DOHH2 (cell line): Measurements from ENCODE around the gene DNAJC24.
"Not testable (repeated sequence)": the region's sequence is repeated elsewhere in the genome, so short reads cannot be mapped to it uniquely, and the experiment has no call there.

Experiments
- H3F3A ChIP-seq: fragments of 200-600 bp; sonication (generic), shearing (Covaris generic); 2 replicates; pipeline ENCODE4 v1.6.0; 2016; ENCODE audit warnings: antibody characterized with exemption, mild to moderate bottlenecking; ENCODE audit not compliant: control insufficient read depth, insufficient read depth
- H3K27ac ChIP-seq: fragments of 200-600 bp; sonication (generic); 2 replicates; pipeline ENCODE4 v1.5.1; 2014; ENCODE audit warnings: low read depth, mild to moderate bottlenecking, low read length, moderate library complexity
- H3K27me3 ChIP-seq: fragments of 200-600 bp; sonication (generic); 2 replicates; pipeline ENCODE4 v1.6.1; 2014; ENCODE audit warnings: mild to moderate bottlenecking, low read length, mixed read lengths; ENCODE audit not compliant: control insufficient read depth
- H3K36me3 ChIP-seq: fragments of 200-600 bp; sonication (generic); 2 replicates; pipeline ENCODE4 v1.6.1; 2014; ENCODE audit warnings: mild to moderate bottlenecking, low read length, moderate library complexity, mixed read lengths; ENCODE audit not compliant: control insufficient read depth
- H3K4me1 ChIP-seq: fragments of 200-600 bp; sonication (generic); 2 replicates; pipeline ENCODE4 v1.6.1; 2014; ENCODE audit warnings: mild to moderate bottlenecking, low read length, mixed read lengths; ENCODE audit not compliant: control insufficient read depth
- H3K4me2 ChIP-seq: fragments of 200-600 bp; sonication (generic); 2 replicates; pipeline ENCODE4 v1.6.0; 2014; ENCODE audit warnings: mild to moderate bottlenecking, low read length, moderate library complexity
- H3K4me3 ChIP-seq: fragments of 200-600 bp; sonication (generic); 2 replicates; pipeline ENCODE4 v1.5.1; 2014; ENCODE audit warnings: mild to moderate bottlenecking, low read length, mixed read lengths
- H3K79me2 ChIP-seq: fragments of 200-600 bp; sonication (generic); 2 replicates; pipeline ENCODE4 v1.6.1; 2014; ENCODE audit warnings: mild to moderate bottlenecking, low read length, mixed read lengths; ENCODE audit not compliant: control insufficient read depth
- H3K9me2 ChIP-seq: fragments of 200-600 bp; sonication (generic); replicated peaks from 2 replicates; pipeline ENCODE4 v1.6.1; 2014; ENCODE audit warnings: mild to moderate bottlenecking, low read length, mixed read lengths; ENCODE audit not compliant: control insufficient read depth
- H3K9me3 ChIP-seq: fragments of 200-600 bp; sonication (generic); 2 replicates; pipeline ENCODE4 v1.6.1; 2014; ENCODE audit warnings: antibody characterized with exemption, low read length, mixed read lengths; ENCODE audit not compliant: control insufficient read depth, insufficient read depth
- H4K20me1 ChIP-seq: fragments of 200-600 bp; sonication (generic); 2 replicates; pipeline ENCODE4 v1.6.0; 2014; ENCODE audit warnings: low read depth, mild to moderate bottlenecking, antibody characterized with exemption, low read length, moderate library complexity; ENCODE audit not compliant: control insufficient read depth, insufficient read depth
- CTCF ChIP-seq: fragments of 200-600 bp; sonication (generic); IDR thresholded peaks from one replicate; pipeline ENCODE4 v1.5.1; 2014; ENCODE audit warnings: antibody characterized with exemption, mild to moderate bottlenecking, low read depth, low read length; ENCODE audit not compliant: poor library complexity, severe bottlenecking
- EZH2phosphoT487 ChIP-seq: fragments of 200-600 bp; sonication (generic); IDR thresholded peaks from 2 replicates; pipeline ENCODE4 v1.6.1; 2017; ENCODE audit warnings: borderline replicate concordance, mild to moderate bottlenecking, antibody characterized with exemption, low read length, moderate library complexity, mixed read lengths

DNAJC24 gene

DNA sequence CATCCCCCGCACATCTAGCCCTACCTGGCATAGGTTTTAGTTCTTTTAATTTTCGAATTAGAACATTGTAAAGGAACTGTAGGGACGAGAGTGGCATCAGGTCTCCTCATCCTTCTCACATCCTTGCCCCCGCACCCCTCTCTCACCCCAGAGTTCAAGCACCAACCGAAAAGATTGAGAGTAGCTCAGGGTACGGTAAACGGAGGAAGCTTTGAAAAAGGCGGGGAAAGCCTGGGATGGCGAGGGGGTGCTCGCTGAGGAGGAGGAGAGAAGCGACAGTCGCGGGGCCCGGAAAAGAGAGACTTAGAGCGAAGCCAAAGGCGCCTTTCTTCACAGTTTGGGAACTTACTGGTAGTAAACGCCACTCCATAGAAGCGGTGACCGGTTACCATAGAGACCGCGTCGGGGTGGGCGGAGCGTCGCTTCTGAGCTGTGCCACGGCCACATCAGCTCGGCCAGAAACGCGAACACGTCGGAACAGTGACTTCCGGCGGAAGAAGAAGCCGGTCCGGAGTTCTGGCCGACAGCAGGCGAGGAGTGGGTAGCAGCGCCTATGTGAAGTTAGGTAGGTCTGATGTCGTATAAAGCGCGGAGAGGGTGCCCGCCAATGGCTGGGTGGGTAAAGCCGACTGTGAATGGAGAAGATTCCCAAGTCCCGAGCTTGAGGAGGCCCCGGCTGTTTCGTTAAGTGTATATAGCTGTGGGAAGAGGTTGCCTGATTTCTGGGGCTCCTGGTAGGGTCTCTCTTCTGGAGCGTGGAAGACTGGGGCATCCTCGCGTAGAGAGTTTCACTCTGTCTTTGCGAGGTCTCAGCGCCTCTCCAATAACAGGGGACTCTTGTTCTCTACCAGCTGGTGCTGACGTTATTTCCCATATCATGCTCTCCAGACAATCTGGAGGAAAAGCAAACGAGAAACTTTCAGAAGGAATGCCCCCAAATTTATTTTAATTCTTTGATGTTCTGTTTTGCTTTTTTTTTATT is at the start of gene DNAJC24, which contains the start of gene DCDC1:
Gene DNAJC24, plus strand, starts transcription at position 513 of the 982 bp plus-strand sequence. CDS start 889 bp downstream, outside the sequence.
Gene DCDC1, minus strand, starts transcription at position 392 of the 982 bp plus-strand sequence. CDS start 41,459 bp downstream, outside the sequence.
- H3K9me3 ChIP-seq, result no peaks in the 10 kb centered on the region
- TF ChIP-seq CTCF, result no peak
- peak; percentile 60; the same call in 1 of the 2 replicates for TF ChIP-seq EZH2phosphoT487
- H3K79me2 ChIP-seq, result peaks cover 10% of the 10 kb centered on the region
- H3F3A ChIP-seq, result no peaks in the 10 kb centered on the region
- peak within 1 kb of the TSS; percentile 99 for H3K4me2 ChIP-seq
- H3K27ac ChIP-seq, result peak within 1 kb of the TSS; percentile 63
- H4K20me1 ChIP-seq, result no peaks in the 10 kb centered on the region
- peaks cover 12% of the 10 kb centered on the region for H3K27me3 ChIP-seq
- no peaks in the 10 kb centered on the region; the same call in 1 of the 2 replicates for H3K36me3 ChIP-seq
- H3K9me2 ChIP-seq, result no peaks in the 10 kb centered on the region
- H3K4me1 ChIP-seq, result peaks cover 13% of the 10 kb centered on the region
- peak within 1 kb of the TSS; percentile 95 for H3K4me3 ChIP-seq

- not testable (repeated sequence) for H4K20me1 ChIP-seq, H3K9me2 ChIP-seq, H3K27me3 ChIP-seq, H3K4me2 ChIP-seq, H3K9me3 ChIP-seq, H3K79me2 ChIP-seq, H3K4me1 ChIP-seq, H3K36me3 ChIP-seq, H3K27ac ChIP-seq, H3F3A ChIP-seq, H3K4me3 ChIP-seq
Measured at GRCh38 chr11:31321494-31321893, 48.2 kb upstream of the DNAJC24 start.

DNA sequence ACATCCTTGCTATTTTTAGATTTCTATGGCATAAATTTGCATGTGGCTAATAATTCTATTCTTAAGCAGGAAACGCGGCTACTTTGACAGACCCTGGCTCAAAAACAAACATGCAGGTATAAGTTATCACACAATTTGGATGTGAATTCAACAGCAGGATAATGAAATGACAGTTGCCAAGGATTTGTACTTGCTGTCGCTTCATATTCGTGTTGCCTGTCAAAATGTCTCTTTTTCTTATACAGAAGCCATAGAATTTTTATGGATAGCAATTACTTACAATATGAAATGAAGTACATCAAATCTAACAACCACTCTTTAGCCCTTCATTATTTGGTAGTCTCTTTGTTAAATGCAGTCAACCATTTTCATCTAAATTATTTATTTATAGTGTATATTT is 46.5 kb upstream of the DNAJC24 start:
- no peak overlapping the region for H3K4me3 ChIP-seq
- TF ChIP-seq EZH2phosphoT487 (no peak), CTCF (no peak)
- H3K9me3 ChIP-seq, result no peaks in the 10 kb centered on the region
- no peaks in the 10 kb centered on the region for H3K36me3 ChIP-seq
- no peaks in the 10 kb centered on the region for H3K9me2 ChIP-seq
- no peak overlapping the region for H3K27ac ChIP-seq
- no peaks in the 10 kb centered on the region for H3K27me3 ChIP-seq
- no peaks in the 10 kb centered on the region for H3K79me2 ChIP-seq
- H3F3A ChIP-seq, result no peaks in the 10 kb centered on the region
- H3K4me1 ChIP-seq, result no peaks in the 10 kb centered on the region
- H4K20me1 ChIP-seq, result no peaks in the 10 kb centered on the region
- no peak overlapping the region for H3K4me2 ChIP-seq

- Histone ChIP-seq H3K4me1 (no peaks in the 10 kb centered on the region), H3K4me2 (no peak overlapping the region), H4K20me1 (no peaks in the 10 kb centered on the region), H3K36me3 (no peaks in the 10 kb centered on the region), H3K9me2 (no peaks in the 10 kb centered on the region), H3F3A (no peaks in the 10 kb centered on the region), H3K27ac (no peak overlapping the region), H3K9me3 (no peaks in the 10 kb centered on the region), H3K79me2 (no peaks in the 10 kb centered on the region), H3K27me3 (no peaks in the 10 kb centered on the region), H3K4me3 (no peak overlapping the region)
- TF ChIP-seq CTCF (no peak), EZH2phosphoT487 (no peak)
Measured at GRCh38 chr11:31325160-31325559, 44.5 kb upstream of the DNAJC24 start.
